Measurements from ENCODE around the gene BEX3.

BEX3 gene

DNA sequence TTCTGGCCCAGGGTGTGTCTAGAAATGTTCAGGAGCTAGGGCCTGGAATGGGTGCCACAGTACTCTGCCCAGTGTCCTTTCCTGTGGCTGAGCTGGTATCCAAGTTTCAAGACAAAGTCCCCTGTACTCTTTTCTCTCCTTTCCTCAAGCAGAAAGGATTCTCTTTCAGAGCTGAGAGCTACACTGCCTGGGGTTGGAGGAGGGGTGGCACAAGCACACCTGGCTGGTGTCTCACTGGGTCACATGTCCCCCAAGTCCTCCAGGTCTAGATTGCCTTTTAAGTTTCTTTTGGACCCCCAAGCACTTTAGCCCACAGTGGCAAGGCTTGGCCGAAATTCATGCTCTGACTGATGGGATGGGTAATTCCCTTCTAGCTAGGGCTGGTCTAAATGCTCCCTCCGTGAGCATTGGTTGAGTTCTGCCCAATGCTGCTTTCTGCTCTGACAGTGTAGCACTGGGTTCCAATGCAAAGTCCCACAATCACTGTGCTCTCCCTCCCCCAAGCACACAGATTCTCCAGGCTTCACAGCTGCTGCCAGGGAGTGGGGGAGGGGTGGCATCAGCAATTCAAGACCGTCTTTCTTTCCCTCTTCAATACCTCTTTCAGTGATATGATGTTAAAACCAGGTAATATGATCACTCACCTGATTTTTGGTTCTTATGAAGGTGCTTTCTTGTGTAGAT is 47.8 kb downstream of the BEX3 start:
- no peak for DNase-seq (ENCODE audit: low read depth)

Data from ELR (cell line).